ENCODE measurements around the gene AKAP8L.
"Not testable (repeated sequence)": the region's sequence is repeated elsewhere in the genome, so short reads cannot be mapped to it uniquely, and the experiment has no call there.

AKAP8L gene

DNA sequence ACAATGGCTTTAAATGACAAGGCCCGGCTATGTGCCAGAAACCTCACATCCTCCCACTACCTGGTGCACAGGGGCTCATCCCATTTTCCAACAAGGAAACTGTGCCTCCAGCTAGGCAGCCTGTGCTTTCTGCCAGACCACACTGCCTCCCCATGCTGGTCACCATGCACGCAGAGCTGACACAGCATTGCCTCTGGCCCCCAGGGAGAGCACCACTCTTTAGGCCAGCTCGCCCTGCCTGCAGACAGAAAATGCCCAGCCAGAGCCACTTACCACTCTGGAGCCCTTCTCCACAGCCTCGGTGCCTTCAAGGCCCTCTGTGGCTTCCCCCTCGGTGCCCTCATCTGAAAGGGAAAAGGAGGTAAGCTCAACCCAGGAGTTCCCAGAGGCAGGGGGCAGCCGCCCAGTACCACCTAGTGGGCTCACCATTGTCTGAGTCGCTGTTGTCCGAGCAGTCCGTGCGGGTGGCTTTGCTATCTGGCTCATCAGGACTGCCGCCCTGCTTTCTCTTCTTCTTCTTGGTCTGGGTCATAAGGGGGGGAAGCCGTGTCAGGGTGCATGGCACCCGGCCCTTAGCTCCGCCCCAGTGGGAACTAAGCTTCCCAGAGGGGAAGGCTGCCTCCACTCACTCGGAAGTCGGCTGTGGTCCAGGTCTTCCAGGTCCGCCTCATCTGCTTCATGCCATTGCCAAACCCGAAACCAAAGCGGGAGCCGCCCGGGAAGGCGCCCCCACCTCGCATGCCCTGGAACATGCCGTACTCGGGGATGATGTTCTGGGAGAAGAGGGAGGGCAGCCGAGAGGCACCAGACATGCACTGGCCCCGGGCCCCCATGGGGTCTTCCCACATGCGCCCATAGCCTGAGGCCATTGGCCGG lies 18.0 kb downstream of the AKAP8L start:
- no peaks in the 10 kb centered on the region for H3K9me3 ChIP-seq (ENCODE audit: control insufficient read depth, low read depth, low read length)
- H3K4me3 ChIP-seq (ENCODE audit: low read length), result no peak overlapping the region
- H3K27me3 ChIP-seq (ENCODE audit: control insufficient read depth, insufficient read depth, low read length), result no peaks in the 10 kb centered on the region
- H3K9ac ChIP-seq (ENCODE audit: low read length), result no peak overlapping the region
- H3K27ac ChIP-seq (ENCODE audit: low read length), result no peak overlapping the region
- H3K36me3 ChIP-seq (ENCODE audit: control insufficient read depth, low read depth, low read length), result peaks cover 80% of the 10 kb centered on the region
- no peaks in the 10 kb centered on the region for H3K4me1 ChIP-seq (ENCODE audit: control insufficient read depth, low read depth, low read length)

DNA sequence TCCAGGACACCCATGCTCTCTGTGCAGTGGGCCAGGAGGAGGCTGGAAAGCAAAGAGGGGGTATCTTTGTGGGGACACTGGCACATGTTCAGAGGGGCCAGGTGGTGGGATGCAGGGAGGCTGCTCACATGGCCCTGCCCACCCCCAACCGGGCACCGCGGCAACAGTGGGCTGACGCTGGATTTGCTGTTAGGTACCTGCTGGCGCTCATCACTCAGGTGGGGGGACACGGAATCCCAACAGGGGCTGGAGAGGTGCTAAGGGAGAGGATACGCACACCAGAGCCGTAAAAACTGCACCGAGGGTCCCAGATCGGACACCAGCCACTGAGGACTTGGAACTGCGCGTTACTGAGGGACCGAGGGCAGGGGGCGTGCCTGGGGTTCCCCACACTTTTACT lies 19.2 kb downstream of the AKAP8L start:
- no peaks in the 10 kb centered on the region for H3K4me1 ChIP-seq (ENCODE audit: control insufficient read depth, low read depth, low read length)
- no peak overlapping the region for H3K27ac ChIP-seq (ENCODE audit: low read length)
- no peaks in the 10 kb centered on the region for H3K9me3 ChIP-seq (ENCODE audit: control insufficient read depth, low read depth, low read length)
- H3K9ac ChIP-seq (ENCODE audit: low read length), result no peak overlapping the region
- no peak overlapping the region for H3K4me3 ChIP-seq (ENCODE audit: low read length)
- H3K36me3 ChIP-seq (ENCODE audit: control insufficient read depth, low read depth, low read length), result peaks cover 87% of the 10 kb centered on the region
- H3K27me3 ChIP-seq (ENCODE audit: control insufficient read depth, insufficient read depth, low read length), result no peaks in the 10 kb centered on the region

DNA sequence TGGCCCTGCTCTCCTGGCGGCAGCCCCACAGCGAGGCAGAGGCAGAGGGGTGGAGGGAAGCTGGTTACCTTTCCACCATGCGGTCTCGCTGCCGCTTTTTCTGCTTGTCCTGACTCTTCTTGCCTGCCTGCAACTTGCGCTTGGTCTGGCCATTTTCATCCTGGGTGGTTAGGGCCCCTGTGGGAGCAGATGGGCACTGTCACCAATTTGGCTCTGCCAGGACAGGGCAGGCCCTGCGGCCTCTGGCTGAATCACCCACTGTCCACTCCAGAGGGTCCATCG lies 19.6 kb downstream of the AKAP8L start:
- Histone ChIP-seq H3K36me3 (ENCODE audit: control insufficient read depth, low read depth, low read length) (peaks cover 87% of the 10 kb centered on the region), H3K9ac (ENCODE audit: low read length) (no peak overlapping the region), H3K27me3 (ENCODE audit: control insufficient read depth, insufficient read depth, low read length) (no peaks in the 10 kb centered on the region), H3K4me3 (ENCODE audit: low read length) (no peak overlapping the region), H3K27ac (ENCODE audit: low read length) (no peak overlapping the region), H3K4me1 (ENCODE audit: control insufficient read depth, low read depth, low read length) (no peaks in the 10 kb centered on the region), H3K9me3 (ENCODE audit: control insufficient read depth, low read depth, low read length) (no peaks in the 10 kb centered on the region)

DNA sequence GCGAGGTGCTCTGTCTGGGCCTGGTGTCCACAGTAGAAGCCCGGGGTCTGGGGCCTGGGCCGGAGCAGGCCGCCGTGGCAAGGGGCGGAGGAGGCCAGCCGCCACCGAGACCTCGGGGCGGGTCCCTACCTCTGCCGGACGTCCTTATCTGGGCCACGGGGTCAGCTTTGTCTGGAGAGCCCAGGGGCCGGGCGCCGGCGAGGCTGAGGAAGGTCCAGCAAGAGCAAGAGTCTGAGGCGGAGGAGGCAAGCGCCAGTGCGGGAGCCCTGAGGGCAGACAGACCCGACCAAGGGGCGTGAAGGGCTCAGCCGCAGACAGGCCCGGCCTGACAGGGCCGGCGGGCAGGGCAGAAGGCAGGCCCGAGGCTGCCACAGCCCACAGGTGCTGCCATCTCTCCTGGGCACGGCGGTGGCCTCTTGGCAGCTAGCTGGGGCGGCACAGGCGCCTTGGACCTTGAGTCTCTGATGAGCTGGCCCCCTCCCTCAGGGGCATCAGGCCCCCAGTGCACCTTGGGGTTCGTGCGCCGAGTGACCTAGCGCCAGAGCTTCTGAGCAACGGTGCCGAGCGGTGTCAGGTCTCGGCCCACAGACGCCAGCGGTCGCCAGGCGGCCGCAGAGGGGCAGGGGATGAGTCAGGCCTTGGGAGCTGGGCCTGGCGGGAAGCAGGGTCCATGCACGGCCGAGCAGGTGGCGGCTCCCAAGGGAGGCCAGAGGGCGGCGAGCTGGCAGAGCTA lies 20.1 kb downstream of the AKAP8L start:
- Histone ChIP-seq H3K36me3 (ENCODE audit: control insufficient read depth, low read depth, low read length) (peaks cover 86% of the 10 kb centered on the region), H3K9me3 (ENCODE audit: control insufficient read depth, low read depth, low read length) (no peaks in the 10 kb centered on the region), H3K4me3 (ENCODE audit: low read length) (no peak overlapping the region), H3K27me3 (ENCODE audit: control insufficient read depth, insufficient read depth, low read length) (no peaks in the 10 kb centered on the region), H3K27ac (ENCODE audit: low read length) (no peak overlapping the region), H3K4me1 (ENCODE audit: control insufficient read depth, low read depth, low read length) (no peaks in the 10 kb centered on the region), H3K9ac (ENCODE audit: low read length) (no peak overlapping the region)

DNA sequence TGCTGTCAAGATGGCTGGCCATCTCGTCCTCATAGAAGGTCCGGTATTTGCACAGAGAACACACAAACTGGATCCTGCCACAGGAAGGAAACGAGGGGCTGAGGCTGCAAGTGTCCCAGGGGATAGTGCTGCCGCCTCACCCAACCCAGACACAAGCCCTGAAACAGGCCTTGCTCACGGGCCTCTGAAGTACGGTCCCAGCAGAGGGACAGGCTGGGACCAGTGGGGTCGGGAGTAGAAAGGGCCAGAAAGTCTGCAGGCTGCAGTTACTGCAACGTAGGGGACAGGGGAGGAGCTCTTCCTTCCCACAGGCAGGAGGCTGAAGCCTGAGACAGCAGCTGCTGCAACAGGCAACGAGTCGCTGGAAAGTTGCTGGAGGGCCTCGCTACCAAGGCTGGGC lies 21.0 kb downstream of the AKAP8L start:
- Histone ChIP-seq H3K27me3 (ENCODE audit: control insufficient read depth, insufficient read depth, low read length) (no peaks in the 10 kb centered on the region), H3K4me3 (ENCODE audit: low read length) (no peak overlapping the region), H3K9me3 (ENCODE audit: control insufficient read depth, low read depth, low read length) (no peaks in the 10 kb centered on the region), H3K36me3 (ENCODE audit: control insufficient read depth, low read depth, low read length) (peaks cover 78% of the 10 kb centered on the region), H3K9ac (ENCODE audit: low read length) (no peak overlapping the region), H3K4me1 (ENCODE audit: control insufficient read depth, low read depth, low read length) (no peaks in the 10 kb centered on the region), H3K27ac (ENCODE audit: low read length) (no peak overlapping the region)

DNA sequence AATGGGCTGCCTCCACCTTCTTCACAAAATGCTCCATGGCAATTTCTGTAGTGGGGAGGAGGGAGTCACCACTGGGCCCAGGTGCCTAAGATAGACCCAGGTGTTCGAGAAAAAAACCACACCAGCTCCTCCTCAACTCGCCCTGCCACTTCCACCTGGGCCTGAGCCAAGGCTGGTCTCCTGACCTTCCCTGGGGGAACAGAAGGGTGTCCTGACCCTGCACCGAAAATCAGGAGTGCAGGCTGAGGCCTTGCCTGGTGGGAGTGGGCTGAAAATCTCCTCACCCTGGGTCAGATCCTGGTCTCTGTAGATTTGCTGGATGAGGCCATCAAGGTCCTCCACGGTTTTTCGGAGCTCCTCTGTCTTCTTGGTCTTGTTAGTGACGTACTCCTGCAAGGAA lies 21.6 kb downstream of the AKAP8L start:
- H3K9ac ChIP-seq (ENCODE audit: low read length), result no peak overlapping the region
- no peak overlapping the region for H3K27ac ChIP-seq (ENCODE audit: low read length)
- peaks cover 75% of the 10 kb centered on the region for H3K36me3 ChIP-seq (ENCODE audit: control insufficient read depth, low read depth, low read length)
- H3K9me3 ChIP-seq (ENCODE audit: control insufficient read depth, low read depth, low read length), result no peaks in the 10 kb centered on the region
- H3K4me3 ChIP-seq (ENCODE audit: low read length), result no peak overlapping the region
- H3K4me1 ChIP-seq (ENCODE audit: control insufficient read depth, low read depth, low read length), result no peaks in the 10 kb centered on the region
- no peaks in the 10 kb centered on the region for H3K27me3 ChIP-seq (ENCODE audit: control insufficient read depth, insufficient read depth, low read length)

DNA sequence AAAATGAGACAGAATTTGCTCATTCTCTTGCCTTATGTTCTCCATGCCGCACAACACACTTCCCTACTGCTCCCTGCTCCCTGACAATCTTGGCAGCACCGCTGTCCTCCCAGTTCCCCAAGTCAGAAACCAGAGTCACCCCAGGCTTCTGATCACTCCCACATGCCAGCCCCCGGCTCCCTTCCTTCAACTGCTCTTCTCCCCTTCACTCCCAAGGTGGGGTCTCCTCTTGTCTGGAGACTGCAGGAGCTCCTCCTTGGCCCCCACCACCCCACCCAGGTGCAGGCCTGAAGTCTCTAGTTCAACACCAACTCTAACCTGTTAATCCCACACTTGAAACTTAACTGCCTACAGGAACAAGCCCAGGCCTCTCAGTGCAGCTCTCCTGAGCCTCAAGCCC lies 22.4 kb downstream of the AKAP8L start:
- Histone ChIP-seq H3K9me3 (ENCODE audit: control insufficient read depth, low read depth, low read length) (no peaks in the 10 kb centered on the region), H3K27me3 (ENCODE audit: control insufficient read depth, insufficient read depth, low read length) (no peaks in the 10 kb centered on the region), H3K27ac (ENCODE audit: low read length) (no peak overlapping the region), H3K4me1 (ENCODE audit: control insufficient read depth, low read depth, low read length) (no peaks in the 10 kb centered on the region), H3K4me3 (ENCODE audit: low read length) (no peak overlapping the region), H3K9ac (ENCODE audit: low read length) (no peak overlapping the region), H3K36me3 (ENCODE audit: control insufficient read depth, low read depth, low read length) (peaks cover 77% of the 10 kb centered on the region)

DNA sequence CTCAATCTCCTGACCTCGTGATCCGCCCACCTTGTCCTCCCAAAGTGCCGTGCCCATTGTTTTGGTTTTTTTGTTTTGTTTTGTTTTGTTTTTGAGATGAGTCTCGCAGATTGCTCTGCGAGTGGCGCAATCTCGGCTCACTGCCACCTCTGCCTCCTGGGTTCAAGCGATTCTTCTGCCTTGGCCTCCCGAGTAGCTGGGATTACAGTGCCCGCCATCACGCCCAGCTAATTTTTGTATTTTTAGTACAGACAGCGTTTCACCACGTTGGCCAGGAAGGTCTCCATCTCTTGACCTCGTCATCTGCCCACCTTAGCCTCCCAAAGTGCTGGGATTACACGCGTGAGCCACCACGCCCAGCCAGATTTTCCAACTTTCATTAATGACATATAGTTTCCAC lies 23.5 kb downstream of the AKAP8L start:
- H3K9ac ChIP-seq (ENCODE audit: low read length); H3K27ac ChIP-seq (ENCODE audit: low read length); H3K4me1 ChIP-seq (ENCODE audit: control insufficient read depth, low read depth, low read length); H3K9me3 ChIP-seq (ENCODE audit: control insufficient read depth, low read depth, low read length); H3K27me3 ChIP-seq (ENCODE audit: control insufficient read depth, insufficient read depth, low read length); H3K4me3 ChIP-seq (ENCODE audit: low read length): not testable (repeated sequence)
- peaks cover 66% of the 10 kb centered on the region for H3K36me3 ChIP-seq (ENCODE audit: control insufficient read depth, low read depth, low read length)

DNA sequence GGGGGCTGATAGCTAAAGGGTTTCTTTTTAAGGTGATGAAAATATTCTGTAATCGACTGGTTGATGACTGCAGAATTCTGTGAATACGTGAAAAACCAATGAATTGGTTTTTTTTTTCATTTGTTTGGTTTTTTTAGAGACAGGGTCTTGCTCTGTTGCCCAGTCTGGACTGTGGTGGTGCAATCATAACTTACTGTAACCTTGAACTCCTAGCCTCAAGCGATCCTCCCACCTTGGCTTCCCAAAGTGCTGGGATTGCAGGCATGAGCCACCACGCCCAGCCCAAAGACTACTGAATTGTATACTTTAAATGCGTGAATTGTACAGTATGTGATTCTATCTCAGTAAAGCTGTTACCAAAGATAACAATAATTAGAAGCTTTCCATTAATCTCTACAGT lies 24.4 kb downstream of the AKAP8L start:
- peaks cover 57% of the 10 kb centered on the region for H3K36me3 ChIP-seq (ENCODE audit: control insufficient read depth, low read depth, low read length)
- no peaks in the 10 kb centered on the region for H3K9me3 ChIP-seq (ENCODE audit: control insufficient read depth, low read depth, low read length)
- no peak overlapping the region for H3K27ac ChIP-seq (ENCODE audit: low read length)
- H3K4me1 ChIP-seq (ENCODE audit: control insufficient read depth, low read depth, low read length), result no peaks in the 10 kb centered on the region
- H3K27me3 ChIP-seq (ENCODE audit: control insufficient read depth, insufficient read depth, low read length), result no peaks in the 10 kb centered on the region
- H3K9ac ChIP-seq (ENCODE audit: low read length), result no peak overlapping the region
- H3K4me3 ChIP-seq (ENCODE audit: low read length), result no peak overlapping the region

DNA sequence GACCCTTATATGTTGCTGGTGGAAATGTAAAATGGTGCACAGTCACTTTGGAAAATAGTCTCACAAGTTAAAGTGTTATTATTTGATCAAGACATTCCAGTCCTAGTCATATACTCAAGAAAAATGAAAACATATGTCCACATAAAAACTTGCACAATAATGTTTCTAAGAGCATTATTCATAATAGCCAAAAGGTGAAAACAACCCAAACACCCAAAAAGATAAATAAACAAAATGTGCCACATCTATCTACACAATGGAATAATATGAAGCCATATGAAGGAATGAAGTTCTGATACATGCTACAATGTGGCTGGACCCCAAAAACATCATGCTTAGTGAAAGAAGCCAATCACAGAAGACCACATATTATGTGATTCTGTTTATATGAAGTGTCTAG lies 24.8 kb downstream of the AKAP8L start:
- Histone ChIP-seq H3K36me3 (ENCODE audit: control insufficient read depth, low read depth, low read length) (peaks cover 53% of the 10 kb centered on the region), H3K27ac (ENCODE audit: low read length) (no peak overlapping the region)

DNA sequence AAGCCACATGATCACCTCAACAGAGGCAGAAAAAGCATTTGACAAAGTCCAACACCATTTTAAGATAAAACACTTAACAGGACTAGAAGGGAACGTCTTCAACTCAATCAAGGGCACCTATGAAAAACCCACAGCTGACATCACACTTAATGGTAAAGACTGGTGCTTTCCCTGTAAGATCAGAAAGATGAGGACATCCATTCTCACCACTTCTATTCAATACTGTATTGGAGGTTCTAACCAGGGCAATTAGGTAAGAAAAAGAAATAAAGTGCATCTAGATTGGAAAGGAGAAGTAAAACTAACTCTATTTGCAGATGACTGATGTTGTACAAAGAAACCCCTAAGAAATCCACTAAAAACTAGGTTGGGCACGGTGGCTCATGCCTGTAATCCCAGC lies 28.0 kb downstream of the AKAP8L start:
- H3K36me3 ChIP-seq (ENCODE audit: control insufficient read depth, low read depth, low read length), result peaks cover 26% of the 10 kb centered on the region

More for the DNA sequence above, 24.8 kb downstream of the AKAP8L start:
- Histone ChIP-seq H3K4me1 (ENCODE audit: control insufficient read depth, low read depth, low read length) (no peaks in the 10 kb centered on the region), H3K4me3 (ENCODE audit: low read length) (no peak overlapping the region), H3K27me3 (ENCODE audit: control insufficient read depth, insufficient read depth, low read length) (no peaks in the 10 kb centered on the region), H3K9me3 (ENCODE audit: control insufficient read depth, low read depth, low read length) (no peaks in the 10 kb centered on the region), H3K9ac (ENCODE audit: low read length) (no peak overlapping the region)

DNA sequence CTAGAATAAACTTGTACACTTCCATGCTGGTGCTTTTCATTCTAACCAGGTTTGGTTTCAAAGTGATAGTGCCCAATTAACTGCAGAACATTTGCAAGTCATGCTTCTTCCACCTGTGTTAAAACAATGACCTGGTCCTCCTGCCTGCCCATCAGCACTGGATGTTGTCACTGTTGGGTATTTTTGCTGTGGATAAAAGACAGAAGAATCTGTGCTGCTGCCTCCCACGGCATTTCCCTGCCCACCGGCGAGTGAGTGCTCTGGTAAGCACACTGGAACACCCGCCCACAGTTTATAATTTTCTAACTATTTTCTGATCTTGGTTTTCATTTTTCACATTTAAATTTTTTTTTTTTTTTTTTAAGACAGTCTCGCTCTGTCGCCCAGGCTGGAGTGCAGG lies 36.9 kb downstream of the AKAP8L start:
- no peak overlapping the region for H3K27ac ChIP-seq (ENCODE audit: low read length)
- peaks cover 5% of the 10 kb centered on the region for H3K36me3 ChIP-seq (ENCODE audit: control insufficient read depth, low read depth, low read length)
- H3K4me3 ChIP-seq (ENCODE audit: low read length), result no peak overlapping the region
- H3K27me3 ChIP-seq (ENCODE audit: control insufficient read depth, insufficient read depth, low read length), result no peaks in the 10 kb centered on the region
- H3K9ac ChIP-seq (ENCODE audit: low read length), result no peak overlapping the region
- H3K9me3 ChIP-seq (ENCODE audit: control insufficient read depth, low read depth, low read length), result no peaks in the 10 kb centered on the region
- peaks cover 11% of the 10 kb centered on the region for H3K4me1 ChIP-seq (ENCODE audit: control insufficient read depth, low read depth, low read length)

More for the DNA sequence above, 28.0 kb downstream of the AKAP8L start:
- Histone ChIP-seq H3K9me3 (ENCODE audit: control insufficient read depth, low read depth, low read length) (no peaks in the 10 kb centered on the region), H3K4me3 (ENCODE audit: low read length) (no peak overlapping the region), H3K9ac (ENCODE audit: low read length) (no peak overlapping the region), H3K27ac (ENCODE audit: low read length) (no peak overlapping the region), H3K27me3 (ENCODE audit: control insufficient read depth, insufficient read depth, low read length) (no peaks in the 10 kb centered on the region), H3K4me1 (ENCODE audit: control insufficient read depth, low read depth, low read length) (no peaks in the 10 kb centered on the region)

Data from iPS-18a (cell line).